ENCODE data around the gene CLDN5. TPM values are rescaled to one million over a fixed set of nuclear protein-coding genes. Genes with fewer than 3 reads are reported as not detected.

The CLDN5 gene
- total RNA-seq, 1 donor from 2014 or later, result 0.69 TPM

- TF ChIP-seq CTCF (IDR thresholded peaks at IDR 0.05) (no peak), EZH2 (IDR thresholded peaks at IDR 0.05) (no peak)
- Histone ChIP-seq H3K79me2 (ENCODE audit: low read depth) (no peaks in the 10 kb centered on the region), H3K4me1 (no peaks in the 10 kb centered on the region), H4K20me1 (ENCODE audit: low read depth) (no peaks in the 10 kb centered on the region), H3K27ac (no peak overlapping the region), H3F3A (ENCODE audit: low read depth) (no peaks in the 10 kb centered on the region), H3K4me2 (no peak overlapping the region), H3K27me3 (peaks cover 13% of the 10 kb centered on the region), H3K4me3 (no peak overlapping the region), H2AFZ (replicated peaks) (no peak overlapping the region), H3K9ac (no peak overlapping the region), H3K36me3 (no peaks in the 10 kb centered on the region), H3K9me3 (ENCODE audit: low read depth) (no peaks in the 10 kb centered on the region)
- DNase-seq (ENCODE audit: low spot score), result no peak
- H3K4me3 Mint-ChIP-seq, result no peak overlapping the region
- H3K27ac Mint-ChIP-seq, result no peak overlapping the region
- no peaks in the 10 kb centered on the region for H3K36me3 Mint-ChIP-seq
- H3K4me1 Mint-ChIP-seq, result peaks cover 8% of the 10 kb centered on the region
- H3K27me3 Mint-ChIP-seq (ENCODE audit: insufficient read depth, low read depth), result peaks cover 9% of the 10 kb centered on the region
- H3K9me3 Mint-ChIP-seq, result no peaks in the 10 kb centered on the region
Observed at GRCh38 chr22:19530751-19531150, 6.5 kb upstream of the CLDN5 start.

- Mint-ChIP-seq H3K4me3 (no peak overlapping the region), H3K9me3 (no peaks in the 10 kb centered on the region), H3K4me1 (peaks cover 9% of the 10 kb centered on the region), H3K27ac (no peak overlapping the region), H3K36me3 (no peaks in the 10 kb centered on the region), H3K27me3 (ENCODE audit: insufficient read depth, low read depth) (peaks cover 14% of the 10 kb centered on the region)
- Histone ChIP-seq H4K20me1 (ENCODE audit: low read depth) (no peaks in the 10 kb centered on the region), H3K4me2 (no peak overlapping the region), H3K27ac (no peak overlapping the region), H3K79me2 (ENCODE audit: low read depth) (no peaks in the 10 kb centered on the region), H3K9ac (no peak overlapping the region), H3K4me1 (peaks cover 3% of the 10 kb centered on the region), H3K9me3 (ENCODE audit: low read depth) (no peaks in the 10 kb centered on the region), H2AFZ (replicated peaks) (no peak overlapping the region), H3K36me3 (no peaks in the 10 kb centered on the region), H3K4me3 (no peak overlapping the region), H3F3A (ENCODE audit: low read depth) (no peaks in the 10 kb centered on the region), H3K27me3 (peaks cover 23% of the 10 kb centered on the region)
- DNase-seq (ENCODE audit: low spot score), result no peak
- TF ChIP-seq EZH2phosphoT487 (IDR thresholded peaks at IDR 0.05) (no peak), CTCF (IDR thresholded peaks at IDR 0.05) (no peak), EZH2 (IDR thresholded peaks at IDR 0.05) (no peak)
Observed at GRCh38 chr22:19529811-19530210, 5.6 kb upstream of the CLDN5 start.

DNA sequence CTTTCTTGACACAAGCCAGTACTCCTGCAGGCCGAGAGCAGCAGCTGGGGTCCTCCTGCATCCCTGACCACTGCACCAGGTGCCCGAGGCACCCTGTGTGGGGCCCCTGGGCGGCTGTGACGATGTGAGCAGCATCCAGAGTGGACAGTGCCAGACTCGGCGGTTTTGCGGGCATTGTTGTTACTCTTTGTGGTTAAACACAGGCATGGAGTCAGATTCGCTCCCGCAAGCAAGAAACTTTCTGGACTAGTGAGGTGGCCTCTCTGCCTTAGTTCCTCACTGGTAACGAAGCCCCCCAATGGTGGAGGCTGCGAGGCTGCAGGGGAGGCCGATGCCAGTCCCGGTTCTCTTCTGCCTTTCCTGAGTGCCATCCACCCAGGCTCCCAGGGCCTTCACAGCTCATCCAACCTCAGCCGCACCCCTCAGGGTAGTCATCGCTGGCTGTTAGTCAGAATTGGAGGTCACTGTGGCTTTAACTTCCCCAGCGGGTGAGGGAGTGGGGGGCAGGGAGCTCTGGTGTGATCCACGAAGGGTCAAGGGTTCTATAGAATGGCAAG, 3.7 kb upstream of the CLDN5 start:
- Histone ChIP-seq H3F3A (ENCODE audit: low read depth) (peaks cover 11% of the 10 kb centered on the region), H3K27me3 (peaks cover 41% of the 10 kb centered on the region), H3K36me3 (no peaks in the 10 kb centered on the region), H3K9ac (no peak overlapping the region), H3K9me3 (ENCODE audit: low read depth) (no peaks in the 10 kb centered on the region), H3K4me3 (no peak overlapping the region), H3K4me1 (peaks cover 9% of the 10 kb centered on the region), H4K20me1 (ENCODE audit: low read depth) (peaks cover 3% of the 10 kb centered on the region), H3K27ac (no peak overlapping the region), H3K4me2 (no peak overlapping the region), H2AFZ (replicated peaks) (no peak overlapping the region), H3K79me2 (ENCODE audit: low read depth) (no peaks in the 10 kb centered on the region)
- Mint-ChIP-seq H3K36me3 (no peaks in the 10 kb centered on the region), H3K27ac (no peak overlapping the region), H3K9me3 (no peaks in the 10 kb centered on the region), H3K27me3 (ENCODE audit: insufficient read depth, low read depth) (peaks cover 22% of the 10 kb centered on the region), H3K4me3 (no peak overlapping the region), H3K4me1 (peaks cover 12% of the 10 kb centered on the region)
- no peak for DNase-seq (ENCODE audit: low spot score)
- TF ChIP-seq EZH2phosphoT487 (IDR thresholded peaks at IDR 0.05) (no peak), EZH2 (IDR thresholded peaks at IDR 0.05) (no peak), CTCF (IDR thresholded peaks at IDR 0.05) (no peak)

All from neural progenitor cell (in vitro differentiated cells).